Mesodermal cell (in vitro differentiated cells): ENCODE results near the gene AP5S1. TPM values are rescaled to one million over a fixed set of nuclear protein-coding genes. Genes with fewer than 3 reads are reported as not detected.

Source experiments
- H3K27ac ChIP-seq: 2 replicates; pipeline ENCODE4 v1.7.0; 2013; ENCODE audit warnings: mild to moderate bottlenecking, low read depth, low read length, moderate library complexity; ENCODE audit not compliant: severe bottlenecking
- H3K36me3 ChIP-seq: 2 replicates; pipeline ENCODE4 v1.7.1; 2013; ENCODE audit warnings: mild to moderate bottlenecking, low read length, moderate library complexity; ENCODE audit not compliant: control insufficient read depth, insufficient read depth
- H3K4me1 ChIP-seq: one replicate; pipeline ENCODE4 v1.7.1; 2013; ENCODE audit warnings: mild to moderate bottlenecking, low read length; ENCODE audit not compliant: insufficient read depth, control insufficient read depth, poor library complexity, severe bottlenecking
- H3K4me3 ChIP-seq: 2 replicates; pipeline ENCODE4 v1.7.0; 2013; ENCODE audit warnings: low read length, control low read depth, mild to moderate bottlenecking; ENCODE audit not compliant: insufficient read depth, poor library complexity, severe bottlenecking; ENCODE audit errors: extremely low read depth
- H3K9me3 ChIP-seq: 2 replicates; pipeline ENCODE4 v1.7.1; 2013; ENCODE audit warnings: mild to moderate bottlenecking, low read length, moderate library complexity; ENCODE audit not compliant: control insufficient read depth
- WGBS, 2 experiments: methylation state at CpG; one replicate each; pipeline ENCODE4 v1.1.5; 2013; ENCODE audit warnings: missing lambda C conversion rate in 2 of 2; ENCODE audit not compliant: insufficient coverage in 2 of 2; 5-methylcytosine and 5-hydroxymethylcytosine counted together
- polyA plus RNA-seq, 2 experiments: library from polyadenylated mRNA; stranded (reverse); fragments of 50-300 nt; gene quantifications; one replicate each; pipeline ENCODE4 v1.2.3, GENCODE V29; 2013

Gene AP5S1
- polyA plus RNA-seq (2013, experiment 1 of 2): 3.9 TPM
- 2.9 TPM for polyA plus RNA-seq (2013, experiment 2 of 2)

- 1% methylated on average over 83 to 92 of the region's 96 CpGs for WGBS, 2 experiments
Observed at GRCh38 chr20:3820048-3820900, at the start of gene AP5S1. Gene AP5S1 (plus strand): TSS chr20:3820547. CDS start chr20:3822118, 1,571 bp downstream.

GRCh38 chr20:3771552-3772058 lies 48.7 kb upstream of the AP5S1 start:
- no peak overlapping the region for H3K4me3 ChIP-seq
- peaks cover 8% of the 10 kb centered on the region for H3K4me1 ChIP-seq
- H3K27ac ChIP-seq: no peak overlapping the region
- no peaks in the 10 kb centered on the region for H3K36me3 ChIP-seq
- H3K9me3 ChIP-seq: no peaks in the 10 kb centered on the region
- WGBS, 2 experiments: 84 to 86% methylated on average over 4 to 5 of the region's 7 CpGs

More at GRCh38 chr20:3820048-3820900, at the start of gene AP5S1:
- Histone ChIP-seq H3K36me3 (peaks cover 25% of the 10 kb centered on the region), H3K4me1 (peaks cover 4% of the 10 kb centered on the region), H3K4me3 (peak within 1 kb of the TSS; percentile 62), H3K9me3 (no peaks in the 10 kb centered on the region), H3K27ac (peak within 1 kb of the TSS; percentile 99)

- Histone ChIP-seq H3K36me3 (no peaks in the 10 kb centered on the region), H3K4me1 (peaks cover 4% of the 10 kb centered on the region), H3K4me3 (no peak overlapping the region), H3K27ac (no peak overlapping the region), H3K9me3 (no peaks in the 10 kb centered on the region)
- 70 to 71% methylated on average over 1 to 2 of the region's 4 CpGs for WGBS, 2 experiments
Observed at GRCh38 chr20:3775457-3776108, 44.8 kb upstream of the AP5S1 start.

GRCh38 chr20:3777381-3777715 lies 43.0 kb upstream of the AP5S1 start:
- Histone ChIP-seq H3K27ac (no peak overlapping the region), H3K36me3 (peaks cover under 1% of the 10 kb centered on the region), H3K4me3 (peak overlapping the region; percentile 30), H3K9me3 (no peaks in the 10 kb centered on the region), H3K4me1 (peaks cover 4% of the 10 kb centered on the region)
- WGBS, 2 experiments: 27 to 35% methylated on average over 8 to 14 of the region's 16 CpGs

- WGBS, 2 experiments: 2 to 3% methylated on average over 57 to 65 of the region's 70 CpGs
- no peaks in the 10 kb centered on the region for H3K9me3 ChIP-seq
Observed at GRCh38 chr20:3777716-3778629, 42.4 kb upstream of the AP5S1 start.

GRCh38 chr20:3778976-3779375 lies 41.4 kb upstream of the AP5S1 start:
- Histone ChIP-seq H3K9me3 (no peaks in the 10 kb centered on the region), H3K4me3 (no peak overlapping the region), H3K36me3 (peaks cover 9% of the 10 kb centered on the region), H3K27ac (no peak overlapping the region), H3K4me1 (peaks cover 6% of the 10 kb centered on the region)
- 88 to 89% methylated on average over 14 to 16 of the region's 18 CpGs for WGBS, 2 experiments

More at GRCh38 chr20:3777716-3778629, 42.4 kb upstream of the AP5S1 start:
- Histone ChIP-seq H3K27ac (no peak overlapping the region), H3K4me1 (peaks cover 4% of the 10 kb centered on the region), H3K36me3 (peaks cover 5% of the 10 kb centered on the region), H3K4me3 (peak overlapping the region; percentile 30)

- no peaks in the 10 kb centered on the region for H3K9me3 ChIP-seq
- peak within 1 kb of the TSS; percentile 29 for H3K4me3 ChIP-seq
- WGBS, 2 experiments: 8 to 10% methylated on average over 24 to 26 of the region's 28 CpGs
- no peak within 1 kb of the TSS for H3K27ac ChIP-seq
- H3K36me3 ChIP-seq: peaks cover 24% of the 10 kb centered on the region
- peaks cover 13% of the 10 kb centered on the region for H3K4me1 ChIP-seq
Observed at GRCh38 chr20:3781153-3781910, 39.0 kb upstream of the AP5S1 start, which contains the start of gene SPEF1. Gene SPEF1 (minus strand): TSS chr20:3781448. CDS start chr20:3781287, 161 bp downstream.

GRCh38 chr20:3782597-3782996 lies 37.8 kb upstream of the AP5S1 start:
- 98 to 100% methylated on average over 3 to 4 of the region's 6 CpGs for WGBS, 2 experiments
- H3K36me3 ChIP-seq: peaks cover 24% of the 10 kb centered on the region
- peaks cover 13% of the 10 kb centered on the region for H3K4me1 ChIP-seq
- no peaks in the 10 kb centered on the region for H3K9me3 ChIP-seq
- no peak overlapping the region for H3K4me3 ChIP-seq
- no peak overlapping the region for H3K27ac ChIP-seq

GRCh38 chr20:3783068-3783489 lies 37.3 kb upstream of the AP5S1 start:
- WGBS, 2 experiments: 86 to 100% methylated on average over 1 of the region's 2 CpGs
- Histone ChIP-seq H3K36me3 (peaks cover 24% of the 10 kb centered on the region), H3K4me1 (peaks cover 12% of the 10 kb centered on the region), H3K9me3 (no peaks in the 10 kb centered on the region), H3K4me3 (no peak overlapping the region), H3K27ac (no peak overlapping the region)
